OCI-LY1 (cell line): ENCODE data around the gene FTO.

Experiments
- CTCF ChIP-seq: fragments of 200-600 bp; sonication (generic), shearing (Covaris generic); IDR thresholded peaks from 2 replicates; pipeline ENCODE4 v1.5.1; 2017; ENCODE audit warnings: mild to moderate bottlenecking, antibody characterized with exemption, low read length, moderate library complexity, mixed read lengths
- EZH2 ChIP-seq: fragments of 200-600 bp; sonication (generic), shearing (Covaris generic); IDR thresholded peaks from 2 replicates; pipeline ENCODE4 v1.8.0; 2017; ENCODE audit warnings: borderline replicate concordance, mixed run types, mild to moderate bottlenecking, antibody characterized with exemption, low read length, moderate library complexity, mixed read lengths

GRCh38 chr16:54097774-54098173 lies 393.8 kb downstream of the FTO start:
- TF ChIP-seq CTCF (no peak), EZH2 (no peak)
